Omental fat pad (tissue), 4 donors: ENCODE results near the gene SLC9A1. TPM values are rescaled to one million over a fixed set of nuclear protein-coding genes. Genes with fewer than 3 reads are reported as not detected.

Source experiments
- ATAC-seq: fragments of 150-250 bp; one replicate; pipeline ENCODE4 v1.9.1; 2016; ENCODE audit warnings: mild to moderate bottlenecking, moderate library complexity; ENCODE audit not compliant: low FRiP score
- DNase-seq: peaks from one replicate; pipeline ENCODE4 v3.0.0-alpha.2; 2019; ENCODE audit warnings: low spot score
- total RNA-seq, 4 donors: library from RNA; depleted of rRNA; stranded (reverse); fragments of >200 nt; gene quantifications; one replicate each; pipeline ENCODE4 v1.1.0, GENCODE V29; 2016
- TF ChIP-seq, protein P1 (sequence below), 3 donors: fragments of 450-650 bp; IDR thresholded peaks; one replicate each; pipeline ENCODE4 v1.5.1; 2016 to 2017; ENCODE audit warnings: antibody characterized with exemption in 3 of 3, mild to moderate bottlenecking in 3 of 3, moderate library complexity in 2 of 3

SLC9A1 gene
- total RNA-seq, 4 donors from 2014 or later: 6.1 to 12.0 (median 10.0) TPM

DNA sequence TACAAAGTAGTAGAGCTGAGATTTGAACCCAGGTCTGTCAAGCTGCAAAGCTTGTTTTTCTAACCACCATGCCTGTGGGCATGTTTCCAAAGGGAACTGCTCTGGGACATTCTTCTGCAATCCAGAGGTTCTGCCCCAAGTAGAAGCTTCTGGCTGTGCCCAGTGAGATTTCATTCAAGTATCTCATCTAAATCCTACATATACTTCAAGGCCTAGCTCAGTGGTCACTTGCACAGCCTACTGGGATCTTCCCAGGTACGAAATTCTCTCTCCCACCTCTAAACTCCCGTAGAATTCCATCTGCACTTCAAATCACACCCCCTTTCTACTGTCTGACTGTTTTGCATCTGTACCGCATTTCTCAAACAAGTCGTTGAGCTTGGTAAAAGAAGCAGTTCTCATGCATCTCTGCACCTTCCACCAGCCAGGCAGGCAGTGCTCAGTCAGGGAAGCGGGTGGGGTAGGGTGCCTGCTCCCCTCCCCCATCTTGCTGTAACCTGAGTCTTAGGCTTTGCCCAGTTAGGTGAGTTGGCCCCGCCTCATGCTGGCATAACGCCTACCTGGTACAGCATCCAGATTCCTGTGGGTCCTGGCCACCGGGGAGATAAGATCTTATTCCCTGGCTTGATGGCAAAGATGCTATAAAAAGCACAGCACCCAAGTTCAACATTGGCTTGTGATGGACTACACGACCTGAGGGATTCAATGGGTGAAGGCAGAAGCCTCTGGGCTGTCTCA lies 13.5 kb downstream of the SLC9A1 start:
- no peak for ATAC-seq
- no peak for DNase-seq
- TF ChIP-seq, protein P1, sequence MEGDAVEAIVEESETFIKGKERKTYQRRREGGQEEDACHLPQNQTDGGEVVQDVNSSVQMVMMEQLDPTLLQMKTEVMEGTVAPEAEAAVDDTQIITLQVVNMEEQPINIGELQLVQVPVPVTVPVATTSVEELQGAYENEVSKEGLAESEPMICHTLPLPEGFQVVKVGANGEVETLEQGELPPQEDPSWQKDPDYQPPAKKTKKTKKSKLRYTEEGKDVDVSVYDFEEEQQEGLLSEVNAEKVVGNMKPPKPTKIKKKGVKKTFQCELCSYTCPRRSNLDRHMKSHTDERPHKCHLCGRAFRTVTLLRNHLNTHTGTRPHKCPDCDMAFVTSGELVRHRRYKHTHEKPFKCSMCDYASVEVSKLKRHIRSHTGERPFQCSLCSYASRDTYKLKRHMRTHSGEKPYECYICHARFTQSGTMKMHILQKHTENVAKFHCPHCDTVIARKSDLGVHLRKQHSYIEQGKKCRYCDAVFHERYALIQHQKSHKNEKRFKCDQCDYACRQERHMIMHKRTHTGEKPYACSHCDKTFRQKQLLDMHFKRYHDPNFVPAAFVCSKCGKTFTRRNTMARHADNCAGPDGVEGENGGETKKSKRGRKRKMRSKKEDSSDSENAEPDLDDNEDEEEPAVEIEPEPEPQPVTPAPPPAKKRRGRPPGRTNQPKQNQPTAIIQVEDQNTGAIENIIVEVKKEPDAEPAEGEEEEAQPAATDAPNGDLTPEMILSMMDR (IDR thresholded peaks at IDR 0.05): no peak

DNA sequence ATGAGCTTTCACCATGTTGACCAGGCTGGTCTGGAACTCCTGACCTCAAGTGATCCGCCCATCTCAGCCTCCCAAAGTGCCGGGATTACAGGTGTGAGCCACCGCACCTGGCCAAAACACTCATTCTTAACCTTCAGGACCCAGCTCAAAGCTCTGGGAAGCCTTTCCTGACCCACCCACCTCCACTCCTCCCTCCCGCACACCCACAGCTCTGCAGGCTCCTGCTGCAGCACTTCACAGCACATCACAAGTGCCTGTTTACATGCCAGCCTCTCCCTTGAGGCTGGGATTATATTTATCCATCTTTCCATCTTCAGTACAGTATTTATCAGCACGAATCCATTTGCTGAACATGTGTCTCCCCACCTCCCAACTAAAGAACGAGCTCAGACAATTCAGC lies 14.9 kb downstream of the SLC9A1 start:
- TF ChIP-seq, protein P1 (IDR thresholded peaks at IDR 0.05): no peak
- no peak for DNase-seq
- no peak for ATAC-seq

DNA sequence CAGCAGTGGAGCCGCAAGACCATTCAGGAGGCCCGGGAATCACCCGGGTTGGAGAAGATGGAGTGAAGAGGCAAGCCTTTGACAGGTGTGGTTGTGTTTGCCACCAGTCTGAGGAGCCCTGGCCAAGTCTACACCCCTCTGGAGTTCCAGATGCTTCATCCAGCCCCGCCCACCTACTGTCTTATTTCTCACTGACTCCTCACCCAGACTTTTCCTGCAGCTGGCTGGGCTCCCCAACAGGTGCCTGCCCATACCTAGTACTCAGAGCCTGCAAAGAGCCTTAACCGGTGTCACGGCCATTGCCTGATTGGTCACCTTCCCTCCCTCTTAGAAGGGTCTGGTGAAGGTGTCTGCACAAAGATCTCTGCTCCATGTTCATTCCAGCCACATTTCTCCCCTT lies 16.0 kb downstream of the SLC9A1 start:
- TF ChIP-seq, protein P1 (IDR thresholded peaks at IDR 0.05): no peak
- ATAC-seq (no peak), DNase-seq (no peak)

DNA sequence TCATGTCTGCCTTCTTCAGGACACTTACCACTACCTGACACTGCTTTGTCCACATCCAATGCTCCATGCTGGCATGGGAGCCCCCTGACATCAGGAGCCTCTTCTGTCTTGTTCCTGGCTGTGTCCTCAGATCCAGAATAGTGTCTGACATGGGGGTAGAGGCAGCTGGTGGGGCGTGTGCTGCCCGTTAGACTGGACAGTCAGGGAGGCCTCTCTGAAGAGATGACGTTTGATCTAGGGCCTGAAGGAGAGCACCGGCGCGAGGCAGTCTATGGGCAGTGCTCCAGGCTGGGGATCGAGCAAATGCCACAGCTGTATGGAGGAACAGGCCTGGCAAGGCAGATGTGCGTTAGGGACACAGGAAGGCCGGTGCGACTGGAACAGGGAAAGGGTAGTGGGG lies 16.6 kb downstream of the SLC9A1 start:
- no peak for ATAC-seq
- TF ChIP-seq, protein P1 (IDR thresholded peaks at IDR 0.05): no peak
- DNase-seq: no peak

DNA sequence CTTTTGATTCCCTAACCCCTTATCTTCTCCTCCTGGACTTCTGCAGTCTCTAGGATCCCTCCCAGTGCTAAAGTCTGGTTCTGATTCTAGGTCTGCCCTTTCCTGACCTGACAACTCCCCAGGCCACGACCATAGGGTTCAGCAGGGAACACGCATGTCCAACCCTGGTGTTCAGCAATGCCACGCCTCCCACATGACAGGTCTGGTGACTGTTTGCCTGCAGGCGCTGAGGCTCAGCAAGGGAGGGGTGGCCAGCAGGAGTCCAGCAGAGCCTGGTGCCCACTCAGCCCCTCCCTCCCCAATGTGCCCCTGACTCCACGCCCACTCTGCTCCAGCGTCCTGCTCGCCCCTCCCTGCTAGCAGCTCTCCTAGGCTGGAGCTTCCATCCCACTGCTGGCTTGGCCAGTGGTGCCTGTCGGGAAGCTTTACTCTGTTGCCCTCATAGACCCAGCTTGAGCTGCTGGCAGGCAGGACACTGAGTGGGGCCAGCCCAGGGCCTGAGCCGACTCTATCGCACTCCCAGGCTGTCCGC lies 17.3 kb downstream of the SLC9A1 start:
- ATAC-seq (no peak), DNase-seq (no peak)
- TF ChIP-seq, protein P1 (IDR thresholded peaks at IDR 0.05): no peak

DNA sequence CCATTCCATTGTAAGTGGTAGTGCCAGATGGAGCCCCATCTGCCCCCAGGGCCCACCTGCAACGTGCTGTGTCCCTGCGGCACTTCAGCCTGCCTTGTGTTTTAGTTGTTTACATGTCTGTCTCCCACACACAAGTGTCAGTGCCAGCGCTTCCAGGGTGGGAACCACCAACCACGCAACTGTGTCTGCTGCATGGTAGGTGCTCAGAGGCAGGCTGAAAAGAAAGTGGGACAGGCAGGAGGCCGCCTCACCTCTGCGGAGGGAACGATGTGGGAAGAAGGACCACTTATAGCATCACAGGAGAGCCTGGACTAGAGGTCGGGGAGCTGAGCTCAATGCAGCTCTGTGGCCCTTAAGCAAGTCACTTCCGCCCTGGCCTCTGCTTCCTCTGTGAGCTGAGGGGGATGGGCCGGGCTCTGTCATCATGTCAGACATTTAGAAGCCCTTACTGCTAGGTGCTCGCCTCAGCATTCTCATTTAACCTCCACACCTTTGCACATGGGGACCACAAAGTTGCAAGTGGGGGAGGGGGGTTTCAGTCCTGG lies 17.9 kb downstream of the SLC9A1 start:
- ATAC-seq: no peak
- no peak for DNase-seq
- TF ChIP-seq, protein P1 (IDR thresholded peaks at IDR 0.05): no peak

DNA sequence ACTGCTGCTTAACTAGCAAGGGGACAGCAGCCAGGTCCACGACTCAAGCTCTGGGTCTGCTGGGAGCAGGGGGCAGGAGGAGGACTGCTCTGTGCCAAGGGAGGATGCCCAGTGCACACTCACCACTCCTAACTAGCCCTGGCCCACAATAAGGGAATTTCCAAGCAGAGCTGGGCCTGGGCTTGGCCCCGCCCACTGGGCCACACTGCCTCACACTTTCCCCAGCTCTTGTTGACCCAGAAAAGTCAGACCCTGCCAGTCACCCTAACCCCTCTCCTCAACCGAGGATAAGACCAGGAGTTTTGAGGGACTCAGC lies 18.7 kb downstream of the SLC9A1 start:
- TF ChIP-seq, protein P1 (IDR thresholded peaks at IDR 0.05): no peak
- DNase-seq (no peak), ATAC-seq (no peak)
